K562 (cell line): ENCODE measurements around the gene GJC2. TPM values are rescaled to one million over a fixed set of nuclear protein-coding genes. Genes with fewer than 3 reads are reported as not detected.
A peak's percentile ranks its signal among the peaks of the same experiment; 100 is the strongest.

Experiments used
- DDX20 ChIP-seq: fragments of 450-650 bp; IDR thresholded peaks from 2 replicates; pipeline ENCODE4 v1.6.1; 2016; ENCODE audit warnings: missing genetic modification characterization, low read depth, mild to moderate bottlenecking, missing compliant biosample characterization, moderate library complexity
- ETV6 ChIP-seq, 3 experiments: fragments of 150-350 bp in 1 of 3; sonication (generic) in 1 of 3; formaldehyde crosslinking in 1 of 3; IDR thresholded peaks; 2 replicates each; pipeline versions ENCODE4 v1.6.1 to v1.8.0; 2014 to 2022; ENCODE audit warnings: borderline replicate concordance in 2 of 3, low read depth in 2 of 3, antibody characterized with exemption in 1 of 3, low read length in 1 of 3, mild to moderate bottlenecking in 1 of 3, missing genetic modification reagents in 1 of 3
- HNRNPUL1 ChIP-seq: fragments of 200-400 bp; formaldehyde crosslinking; IDR thresholded peaks from 2 replicates; pipeline ENCODE4 v1.6.1; 2017; ENCODE audit warnings: low read length
- KDM5B ChIP-seq: fragments of 200-600 bp; sonication (generic); IDR thresholded peaks from 2 replicates; pipeline ENCODE4 v1.6.1; 2012; ENCODE audit warnings: low read depth, mild to moderate bottlenecking, moderate library complexity, low read length, control low read depth, inconsistent platforms; ENCODE audit not compliant: insufficient replicate concordance
- NEUROD1 ChIP-seq: fragments of 150-350 bp; IDR thresholded peaks from 2 replicates; pipeline ENCODE4 v1.6.1; 2014; ENCODE audit warnings: borderline replicate concordance, low read length, low read depth; ENCODE audit not compliant: partially characterized antibody
- NUFIP1 ChIP-seq: fragments of 450-650 bp; IDR thresholded peaks from 2 replicates; pipeline ENCODE4 v1.6.1; 2018; ENCODE audit not compliant: partially characterized antibody
- POLR2G ChIP-seq: fragments of 200-400 bp; formaldehyde crosslinking; IDR thresholded peaks from 2 replicates; pipeline ENCODE4 v1.6.1; 2017; ENCODE audit warnings: low read depth, mild to moderate bottlenecking, antibody characterized with exemption, low read length, moderate library complexity
- PURB ChIP-seq: sonication (generic); formaldehyde crosslinking; IDR thresholded peaks from 2 replicates; pipeline ENCODE4 v1.9.0; 2021; ENCODE audit warnings: low read depth, mild to moderate bottlenecking, missing genetic modification reagents
- RBBP5 ChIP-seq: fragments of 200-600 bp; sonication (generic); IDR thresholded peaks from 2 replicates; pipeline ENCODE4 v1.6.1; 2012; ENCODE audit warnings: borderline replicate concordance, mild to moderate bottlenecking, low read length, control low read depth, inconsistent platforms; ENCODE audit not compliant: insufficient read depth, poor library complexity, severe bottlenecking
- RBFOX2 ChIP-seq: fragments of 200-400 bp; formaldehyde crosslinking; IDR thresholded peaks from 2 replicates; pipeline ENCODE4 v1.6.1; 2017; ENCODE audit warnings: low read depth, mild to moderate bottlenecking, low read length, moderate library complexity
- SIN3B ChIP-seq: fragments of 450-650 bp; IDR thresholded peaks from 2 replicates; pipeline ENCODE4 v1.6.1; 2017; ENCODE audit warnings: low read depth, mild to moderate bottlenecking, moderate library complexity
- SIRT6 ChIP-seq: IDR thresholded peaks from one replicate; pipeline ENCODE4 v1.6.1; 2012; ENCODE audit warnings: low read depth, mild to moderate bottlenecking, control low read depth, inconsistent platforms, low read length, moderate library complexity
- SRF ChIP-seq, 2 experiments: fragments of 250-450, 450-650 bp in 1 of 2; sonication (Bioruptor Pico) in 1 of 2; sonication (generic) in 1 of 2; formaldehyde crosslinking; IDR thresholded peaks; 2 replicates each; pipeline versions ENCODE4 v1.5.0 to v1.5.1; 2020 to 2022; ENCODE audit warnings: mild to moderate bottlenecking in 1 of 2, missing genetic modification reagents in 1 of 2
- TCF3 ChIP-seq: sonication (generic); formaldehyde crosslinking; IDR thresholded peaks from 2 replicates; pipeline ENCODE4 v1.4.0; 2020; ENCODE audit warnings: mild to moderate bottlenecking, missing genetic modification reagents
- U2AF2 ChIP-seq: fragments of 200-400 bp; formaldehyde crosslinking; optimal IDR thresholded peaks from 2 replicates; pipeline ENCODE3; 2017; ENCODE audit warnings: low read depth, mild to moderate bottlenecking, low read length
- ZKSCAN1 ChIP-seq: fragments of 150-350 bp; IDR thresholded peaks from 2 replicates; pipeline ENCODE4 v1.6.1; 2016; ENCODE audit warnings: low read depth, low read length
- ZNF449 ChIP-seq: fragments of 250-450 bp; sonication (Bioruptor Pico); IDR thresholded peaks from 2 replicates; pipeline ENCODE4 v1.8.0; 2022; ENCODE audit warnings: moderate library complexity, mild to moderate bottlenecking, inconsistent platforms
- ZNF551 ChIP-seq: fragments of 250-450 bp; sonication (Bioruptor Pico); IDR thresholded peaks from 2 replicates; pipeline ENCODE4 v1.5.0; 2021; ENCODE audit warnings: mild to moderate bottlenecking, moderate library complexity
- ZNF592 ChIP-seq: fragments of 450-650 bp; IDR thresholded peaks from 2 replicates; pipeline ENCODE4 v1.6.1; 2017; ENCODE audit warnings: antibody characterized with exemption, mild to moderate bottlenecking
- polyA plus RNA-seq, 8 experiments: library from polyadenylated mRNA; depleted of rRNA in 4 of 8; stranded (reverse) in 5 of 8; unstranded in 3 of 8; fragments of >200 nt; fragmentation: Nextera tagmentation in 2 of 8; fragmentation: Illumina TruSeq in 1 of 8; extraction: Ambion mirVana in 2 of 8; extraction: Trizol in 1 of 8; gene quantifications; 2 replicates each; pipeline versions ENCODE4 v1.2.1 to v1.2.3, GENCODE V29; 2011 to 2014; ENCODE audit warnings: inconsistent platforms in 1 of 8, missing spikeins in 1 of 8
- total RNA-seq, 7 experiments: library from RNA; depleted of rRNA in 6 of 7; stranded (reverse); fragments of >200 nt in 6 of 7; fragmentation: Illumina TruSeq in 2 of 7; extraction: Trizol in 2 of 7; gene quantifications; 2 replicates each; pipeline versions ENCODE4 v1.2.1 to v1.2.3, GENCODE V29; 2011 to 2021; ENCODE audit warnings: low replicate concordance in 1 of 7

Gene GJC2
- total and polyA plus RNA-seq, 9 of the 15 experiments (the other 6 are each of a cell fraction or from before 2014, with no cell fraction given), result 0.03 to 0.62 (median 0.11) TPM; not detected in 2

DNA sequence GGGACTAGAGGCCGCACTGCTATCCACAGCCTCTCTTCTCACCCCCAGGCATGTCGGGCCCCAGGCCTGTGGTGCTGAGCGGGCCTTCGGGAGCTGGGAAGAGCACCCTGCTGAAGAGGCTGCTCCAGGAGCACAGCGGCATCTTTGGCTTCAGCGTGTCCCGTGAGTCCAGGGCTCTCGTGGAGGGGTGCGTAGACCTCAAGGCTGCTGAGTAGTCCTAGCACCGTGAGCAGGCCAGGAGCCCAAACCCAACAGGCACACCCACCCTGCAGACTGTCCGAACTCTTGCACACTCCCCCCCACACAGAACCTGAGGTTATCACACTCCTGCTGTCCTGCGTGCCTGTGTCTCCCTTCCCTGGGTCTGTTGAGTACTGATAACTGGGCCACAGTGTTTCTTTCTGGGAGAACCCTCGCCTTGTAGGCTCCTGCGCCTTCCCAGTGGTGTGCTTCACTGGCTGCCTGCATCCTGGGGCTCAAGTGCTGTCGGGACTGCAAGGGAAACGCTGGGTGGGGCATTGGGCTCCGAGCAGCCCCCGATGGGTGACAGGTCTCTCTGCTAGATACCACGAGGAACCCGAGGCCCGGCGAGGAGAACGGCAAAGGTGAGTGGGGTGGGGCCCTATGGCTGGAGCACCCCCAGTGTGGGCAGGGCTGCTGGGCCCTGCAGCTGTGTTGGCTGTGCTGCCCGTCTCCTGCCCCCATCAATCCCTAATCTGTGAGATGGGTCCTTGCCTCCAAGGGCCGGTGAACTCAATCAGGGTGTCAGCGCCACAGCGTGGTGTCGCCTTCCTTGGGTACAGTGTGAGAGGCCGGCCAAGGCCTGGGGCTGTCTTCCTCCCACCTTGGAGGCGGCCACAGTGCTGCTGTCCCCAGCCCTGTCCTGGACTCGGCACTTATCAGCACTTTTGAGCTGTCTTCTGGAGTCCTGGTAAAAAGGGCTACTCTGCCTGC, 4.0 kb upstream of the GJC2 start (continued):
- TF ChIP-seq TCF3 (CRISPR knock-in tag) (peak; percentile 99), NUFIP1 (no peak), RBBP5 (peak; percentile 21), ZKSCAN1 (peak; percentile 71; the same call in 1 of the 2 replicates), SIN3B (no peak), SRF (CRISPR knock-in tag; IDR thresholded peaks at IDR 0.05) (peak in 1 of 2 experiments; percentile 66; a peak in 1 of 4 replicates), ZNF449 (CRISPR knock-in tag) (no peak), SIRT6 (no peak), ZNF551 (CRISPR knock-in tag) (no peak), PURB (CRISPR knock-in tag) (no peak), DDX20 (tag) (no peak), KDM5B (peak; percentile 48), U2AF2 (no peak), ETV6 (IDR thresholded peaks at IDR 0.05; ENCODE audit: borderline replicate concordance in 1 of 2, low read depth in 2 of 2, low read length in 1 of 2) (no peak), ETV6 (CRISPR knock-in tag; IDR thresholded peaks at IDR 0.05; ENCODE audit: borderline replicate concordance) (no peak), HNRNPUL1 (no peak), POLR2G (no peak; the same call in 1 of the 2 replicates), ZNF592 (no peak; the same call in 1 of the 2 replicates), RBFOX2 (peak; percentile 49), NEUROD1 (peak; percentile 23)
